Omental fat pad (tissue), 4 donors: ENCODE measurements around the gene WDR46. TPM values are rescaled to one million over a fixed set of nuclear protein-coding genes. Genes with fewer than 3 reads are reported as not detected.

Experiments
- ATAC-seq: fragments of 150-250 bp; one replicate; pipeline ENCODE4 v1.9.1; 2016; ENCODE audit warnings: mild to moderate bottlenecking, moderate library complexity; ENCODE audit not compliant: low FRiP score
- DNase-seq: peaks from one replicate; pipeline ENCODE4 v3.0.0-alpha.2; 2019; ENCODE audit warnings: low spot score
- total RNA-seq, 4 donors: library from RNA; depleted of rRNA; stranded (reverse); fragments of >200 nt; gene quantifications; one replicate each; pipeline ENCODE4 v1.1.0, GENCODE V29; 2016
- TF ChIP-seq, protein P1 (sequence below), 3 donors: fragments of 450-650 bp; IDR thresholded peaks; one replicate each; pipeline ENCODE4 v1.5.1; 2016 to 2017; ENCODE audit warnings: antibody characterized with exemption in 3 of 3, mild to moderate bottlenecking in 3 of 3, moderate library complexity in 2 of 3

WDR46 gene
- total RNA-seq, 4 donors from 2014 or later = 49.7 to 103 (median 54.3) TPM

DNA sequence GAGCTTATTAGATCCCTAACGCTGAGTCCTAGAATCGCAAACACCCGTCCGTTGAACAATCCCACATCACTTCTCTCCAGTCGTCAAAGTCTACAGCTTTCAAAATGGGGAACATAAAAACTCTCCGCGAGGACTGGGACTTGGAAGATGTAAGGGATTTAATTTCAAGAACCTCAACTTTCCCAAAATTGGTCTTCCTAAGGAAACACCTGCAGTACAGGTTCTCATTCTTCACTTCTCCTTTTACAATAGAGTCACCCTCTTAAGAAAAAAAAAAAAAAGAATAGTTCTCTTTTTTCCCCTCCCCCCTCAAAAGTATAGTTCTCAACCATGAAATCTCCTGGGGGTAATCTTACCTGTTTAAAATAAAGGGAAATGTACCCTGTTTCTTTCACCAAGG, 35.1 kb upstream of the WDR46 start:
- DNase-seq (no peak), ATAC-seq (no peak)
- TF ChIP-seq, protein P1, sequence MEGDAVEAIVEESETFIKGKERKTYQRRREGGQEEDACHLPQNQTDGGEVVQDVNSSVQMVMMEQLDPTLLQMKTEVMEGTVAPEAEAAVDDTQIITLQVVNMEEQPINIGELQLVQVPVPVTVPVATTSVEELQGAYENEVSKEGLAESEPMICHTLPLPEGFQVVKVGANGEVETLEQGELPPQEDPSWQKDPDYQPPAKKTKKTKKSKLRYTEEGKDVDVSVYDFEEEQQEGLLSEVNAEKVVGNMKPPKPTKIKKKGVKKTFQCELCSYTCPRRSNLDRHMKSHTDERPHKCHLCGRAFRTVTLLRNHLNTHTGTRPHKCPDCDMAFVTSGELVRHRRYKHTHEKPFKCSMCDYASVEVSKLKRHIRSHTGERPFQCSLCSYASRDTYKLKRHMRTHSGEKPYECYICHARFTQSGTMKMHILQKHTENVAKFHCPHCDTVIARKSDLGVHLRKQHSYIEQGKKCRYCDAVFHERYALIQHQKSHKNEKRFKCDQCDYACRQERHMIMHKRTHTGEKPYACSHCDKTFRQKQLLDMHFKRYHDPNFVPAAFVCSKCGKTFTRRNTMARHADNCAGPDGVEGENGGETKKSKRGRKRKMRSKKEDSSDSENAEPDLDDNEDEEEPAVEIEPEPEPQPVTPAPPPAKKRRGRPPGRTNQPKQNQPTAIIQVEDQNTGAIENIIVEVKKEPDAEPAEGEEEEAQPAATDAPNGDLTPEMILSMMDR (IDR thresholded peaks at IDR 0.05) = no peak

- ATAC-seq (no peak), DNase-seq (no peak)
- TF ChIP-seq, protein P1 (IDR thresholded peaks at IDR 0.05) = no peak
Measured at GRCh38 chr6:33323623-33323948, 34.5 kb upstream of the WDR46 start.

- TF ChIP-seq, protein P1 (IDR thresholded peaks at IDR 0.05) = no peak
- ATAC-seq = no peak
- no peak for DNase-seq
Measured at GRCh38 chr6:33321227-33321626, 32.2 kb upstream of the WDR46 start.

- DNase-seq (peak; percentile 60), ATAC-seq (peak; percentile 31)
- TF ChIP-seq, protein P1 (IDR thresholded peaks at IDR 0.05) = no peak
Measured at GRCh38 chr6:33320315-33321181, 31.5 kb upstream of the WDR46 start.

GRCh38 chr6:33319939-33320314, 30.9 kb upstream of the WDR46 start:
- DNase-seq = no peak
- TF ChIP-seq, protein P1 (IDR thresholded peaks at IDR 0.05) = no peak
- no peak for ATAC-seq

- DNase-seq (no peak), ATAC-seq (no peak)
- TF ChIP-seq, protein P1 (IDR thresholded peaks at IDR 0.05) = no peak
Measured at GRCh38 chr6:33318426-33319073, 29.5 kb upstream of the WDR46 start.
